Measurements from ENCODE around the gene TMEM119.
"Not testable (repeated sequence)": the region's sequence is repeated elsewhere in the genome, so short reads cannot be mapped to it uniquely, and the experiment has no call there.

TMEM119 gene

GRCh38 chr12:108599948-108600701 lies 2.2 kb upstream of the TMEM119 start:
- no peak for DNase-seq (ENCODE audit: low spot score)

- DNase-seq (ENCODE audit: low spot score): no peak
Measured at GRCh38 chr12:108599541-108599940, 1.7 kb upstream of the TMEM119 start.

- no peak for DNase-seq (ENCODE audit: low spot score)
Measured at GRCh38 chr12:108598553-108599250, 818 bp upstream of the TMEM119 start.

GRCh38 chr12:108596854-108597558 lies 878 bp downstream of the TMEM119 start:
- no peak for DNase-seq (ENCODE audit: low spot score)

- no peak for DNase-seq (ENCODE audit: low spot score)
Measured at GRCh38 chr12:108595711-108596647, 1.9 kb downstream of the TMEM119 start.

- DNase-seq (ENCODE audit: low spot score): no peak
Measured at GRCh38 chr12:108594960-108595710, 2.7 kb downstream of the TMEM119 start.

GRCh38 chr12:108594323-108594903 lies 3.5 kb downstream of the TMEM119 start:
- DNase-seq (ENCODE audit: low spot score): no peak

GRCh38 chr12:108592033-108592909 lies 5.6 kb downstream of the TMEM119 start:
- DNase-seq (ENCODE audit: low spot score): no peak

GRCh38 chr12:108591267-108591980 lies 6.5 kb downstream of the TMEM119 start:
- no peak for DNase-seq (ENCODE audit: low spot score)

GRCh38 chr12:108590463-108590862 lies 7.4 kb downstream of the TMEM119 start:
- DNase-seq (ENCODE audit: low spot score): not testable (repeated sequence)

- DNase-seq (ENCODE audit: low spot score): no peak
Measured at GRCh38 chr12:108589840-108590229, 8.0 kb downstream of the TMEM119 start.

- no peak for DNase-seq (ENCODE audit: low spot score)
Measured at GRCh38 chr12:108589028-108589839, 8.7 kb downstream of the TMEM119 start.

GRCh38 chr12:108587826-108588225 lies 10.1 kb downstream of the TMEM119 start:
- no peak for DNase-seq (ENCODE audit: low spot score)

- no peak for DNase-seq (ENCODE audit: low spot score)
Measured at GRCh38 chr12:108586306-108586705, 11.6 kb downstream of the TMEM119 start.

GRCh38 chr12:108585864-108586263 lies 12.0 kb downstream of the TMEM119 start:
- no peak for DNase-seq (ENCODE audit: low spot score)

- DNase-seq (ENCODE audit: low spot score): no peak
Measured at GRCh38 chr12:108584456-108585065, 13.3 kb downstream of the TMEM119 start.

GRCh38 chr12:108583991-108584390 lies 13.9 kb downstream of the TMEM119 start:
- no peak for DNase-seq (ENCODE audit: low spot score)

All from CD4-positive, alpha-beta T cell treated with Interleukin-2 at 100 ng/mL for 4 hours (primary cell).